Fibroblast of lung (primary cell): Measurements from ENCODE around the gene MED14.

Experiments
- EZH2 ChIP-seq: IDR thresholded peaks from 2 replicates; pipeline ENCODE4 v1.5.1; 2012; ENCODE audit warnings: low read length, control low read depth, mild to moderate bottlenecking; ENCODE audit errors: missing control alignments
- TF ChIP-seq, protein P1 (sequence below), 2 donors: IDR thresholded peaks in 1 of 2; conservative IDR thresholded peaks in 1 of 2; 1 replicate in 1 of 2; 2 replicates in 1 of 2; pipeline ENCODE4 v1.5.1; 2011 to 2012; ENCODE audit warnings: low read length in 2 of 2, control low read depth in 1 of 2, inconsistent platforms in 1 of 2, low read depth in 1 of 2, mild to moderate bottlenecking in 1 of 2

DNA sequence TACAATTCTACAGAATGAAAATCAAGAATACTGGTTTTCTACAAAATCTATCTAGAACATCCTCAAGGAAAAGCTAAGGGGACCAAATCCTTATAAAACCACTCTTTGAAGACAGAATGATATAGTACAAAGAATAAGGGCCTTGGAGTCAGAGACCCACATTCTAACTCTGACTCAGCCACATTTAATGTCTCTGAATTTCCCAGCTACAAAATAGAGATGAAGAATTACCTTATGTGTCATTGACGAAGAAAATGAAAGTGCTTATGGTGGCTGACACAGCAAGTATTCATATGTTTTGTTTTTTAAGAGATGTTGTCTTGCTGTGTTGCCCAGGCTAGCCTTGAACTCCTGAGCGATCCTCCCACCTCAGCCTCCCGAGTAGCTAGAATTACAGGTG, 52.1 kb downstream of the MED14 start:
- TF ChIP-seq, protein P1, sequence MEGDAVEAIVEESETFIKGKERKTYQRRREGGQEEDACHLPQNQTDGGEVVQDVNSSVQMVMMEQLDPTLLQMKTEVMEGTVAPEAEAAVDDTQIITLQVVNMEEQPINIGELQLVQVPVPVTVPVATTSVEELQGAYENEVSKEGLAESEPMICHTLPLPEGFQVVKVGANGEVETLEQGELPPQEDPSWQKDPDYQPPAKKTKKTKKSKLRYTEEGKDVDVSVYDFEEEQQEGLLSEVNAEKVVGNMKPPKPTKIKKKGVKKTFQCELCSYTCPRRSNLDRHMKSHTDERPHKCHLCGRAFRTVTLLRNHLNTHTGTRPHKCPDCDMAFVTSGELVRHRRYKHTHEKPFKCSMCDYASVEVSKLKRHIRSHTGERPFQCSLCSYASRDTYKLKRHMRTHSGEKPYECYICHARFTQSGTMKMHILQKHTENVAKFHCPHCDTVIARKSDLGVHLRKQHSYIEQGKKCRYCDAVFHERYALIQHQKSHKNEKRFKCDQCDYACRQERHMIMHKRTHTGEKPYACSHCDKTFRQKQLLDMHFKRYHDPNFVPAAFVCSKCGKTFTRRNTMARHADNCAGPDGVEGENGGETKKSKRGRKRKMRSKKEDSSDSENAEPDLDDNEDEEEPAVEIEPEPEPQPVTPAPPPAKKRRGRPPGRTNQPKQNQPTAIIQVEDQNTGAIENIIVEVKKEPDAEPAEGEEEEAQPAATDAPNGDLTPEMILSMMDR (conservative IDR thresholded peaks at IDR 0.05 in 1 of 2, IDR thresholded peaks at IDR 0.05 in 1 of 2; ENCODE audit: low read depth in 1 of 2, low read length in 2 of 2), result no peak
- TF ChIP-seq EZH2, result no peak
